Left lung (tissue), 10 donors: Measurements from ENCODE around the gene ATP5MC3. TPM values are rescaled to one million over a fixed set of nuclear protein-coding genes. Genes with fewer than 3 reads are reported as not detected.

Experiments
- ATAC-seq: fragments of 200-7000 bp; cut with Tn5 transposase; one replicate; pipeline ENCODE4 v1.9.1; 2020; ENCODE audit warnings: moderate library complexity
- DNase-seq, 4 donors: peaks; one replicate each; pipeline ENCODE4 v3.0.0-alpha.2; 2013 to 2020
- H3K27ac ChIP-seq, 2 donors: fragments of 200-600 bp; sonication (generic) in 1 of 2; one replicate each; pipeline versions ENCODE4 v1.5.0 to v1.8.0; 2020 to 2021
- H3K27me3 ChIP-seq, 2 donors: fragments of 200-600 bp; sonication (generic) in 1 of 2; one replicate each; pipeline versions ENCODE4 v1.5.0 to v1.8.0; 2020 to 2021
- H3K36me3 ChIP-seq, 2 donors: fragments of 200-600 bp; sonication (generic) in 1 of 2; one replicate each; pipeline versions ENCODE4 v1.5.0 to v1.8.0; 2020 to 2021
- H3K4me1 ChIP-seq, 2 donors: fragments of 200-600 bp; one replicate each; pipeline ENCODE4 v1.8.0; 2021
- H3K4me3 ChIP-seq, 2 donors: fragments of 200-600 bp; sonication (generic) in 1 of 2; one replicate each; pipeline versions ENCODE4 v1.5.0 to v1.8.0; 2020 to 2021; ENCODE audit warnings: mild to moderate bottlenecking in 1 of 2
- H3K9me3 ChIP-seq, 2 donors: fragments of 200-600 bp; sonication (generic) in 1 of 2; one replicate each; pipeline versions ENCODE4 v1.5.0 to v1.8.0; 2020 to 2021
- intact Hi-C, 2 donors: fragments of 100-400 bp; cut with DNase I; formaldehyde crosslinking; loops; one replicate each; pipeline versions ENCODE4 v1.11.2 to v1.14.2; 2022
- polyA plus RNA-seq, 6 donors: library from polyadenylated mRNA; unstranded; fragments of 120-200 nt; gene quantifications; one replicate each; pipeline ENCODE4 v1.2.1, GENCODE V29; 2013; ENCODE audit not compliant: insufficient read length in 6 of 6
- total RNA-seq, 2 donors: library from RNA; stranded (reverse); fragmentation: NEBNext Ultra II Directional; extraction: Animal tissue kit (Norgen Biotek cat#: 25700); gene quantifications; one replicate each; pipeline ENCODE4 v1.2.1, GENCODE V29; 2021
- TF ChIP-seq, protein P1 (sequence below), 2 donors: fragments of 200-600 bp; sonication (generic) in 1 of 2; IDR thresholded peaks; one replicate each; pipeline versions ENCODE4 v1.5.0 to v1.8.0; 2021; ENCODE audit warnings: antibody characterized with exemption in 2 of 2
- donor health status: DM: no; HTN: yes; CAD: no.
- donor health status: DM: no; HTN: no; CAD: no.

ATP5MC3 gene
- total and polyA plus RNA-seq, 8 donors = 170 to 204 (median 189) TPM

DNA sequence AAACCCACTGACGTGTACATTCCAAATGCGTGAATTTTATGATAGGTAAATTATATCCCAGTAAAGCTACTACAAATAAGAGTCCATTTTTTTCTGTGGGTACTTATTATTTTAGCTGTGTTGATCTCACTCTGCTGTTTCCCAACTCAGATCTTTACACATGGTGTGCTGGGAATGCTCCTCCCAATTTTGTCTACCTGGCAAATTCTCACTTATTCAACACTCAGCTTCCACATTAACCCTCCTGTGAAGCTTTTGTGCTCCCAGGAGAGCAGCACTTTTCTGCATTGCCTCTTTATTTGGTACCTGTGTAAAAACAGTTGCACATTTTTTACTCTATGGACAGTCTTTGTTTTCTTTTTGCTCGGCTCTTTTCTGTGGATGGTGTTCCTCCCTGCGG lies 38.6 kb upstream of the ATP5MC3 start:
- TF ChIP-seq, protein P1, sequence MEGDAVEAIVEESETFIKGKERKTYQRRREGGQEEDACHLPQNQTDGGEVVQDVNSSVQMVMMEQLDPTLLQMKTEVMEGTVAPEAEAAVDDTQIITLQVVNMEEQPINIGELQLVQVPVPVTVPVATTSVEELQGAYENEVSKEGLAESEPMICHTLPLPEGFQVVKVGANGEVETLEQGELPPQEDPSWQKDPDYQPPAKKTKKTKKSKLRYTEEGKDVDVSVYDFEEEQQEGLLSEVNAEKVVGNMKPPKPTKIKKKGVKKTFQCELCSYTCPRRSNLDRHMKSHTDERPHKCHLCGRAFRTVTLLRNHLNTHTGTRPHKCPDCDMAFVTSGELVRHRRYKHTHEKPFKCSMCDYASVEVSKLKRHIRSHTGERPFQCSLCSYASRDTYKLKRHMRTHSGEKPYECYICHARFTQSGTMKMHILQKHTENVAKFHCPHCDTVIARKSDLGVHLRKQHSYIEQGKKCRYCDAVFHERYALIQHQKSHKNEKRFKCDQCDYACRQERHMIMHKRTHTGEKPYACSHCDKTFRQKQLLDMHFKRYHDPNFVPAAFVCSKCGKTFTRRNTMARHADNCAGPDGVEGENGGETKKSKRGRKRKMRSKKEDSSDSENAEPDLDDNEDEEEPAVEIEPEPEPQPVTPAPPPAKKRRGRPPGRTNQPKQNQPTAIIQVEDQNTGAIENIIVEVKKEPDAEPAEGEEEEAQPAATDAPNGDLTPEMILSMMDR (IDR thresholded peaks at IDR 0.05) = no peak
- intact Hi-C loops = no loop called here
- no peaks in the 10 kb centered on the region for H3K9me3 ChIP-seq

DNA sequence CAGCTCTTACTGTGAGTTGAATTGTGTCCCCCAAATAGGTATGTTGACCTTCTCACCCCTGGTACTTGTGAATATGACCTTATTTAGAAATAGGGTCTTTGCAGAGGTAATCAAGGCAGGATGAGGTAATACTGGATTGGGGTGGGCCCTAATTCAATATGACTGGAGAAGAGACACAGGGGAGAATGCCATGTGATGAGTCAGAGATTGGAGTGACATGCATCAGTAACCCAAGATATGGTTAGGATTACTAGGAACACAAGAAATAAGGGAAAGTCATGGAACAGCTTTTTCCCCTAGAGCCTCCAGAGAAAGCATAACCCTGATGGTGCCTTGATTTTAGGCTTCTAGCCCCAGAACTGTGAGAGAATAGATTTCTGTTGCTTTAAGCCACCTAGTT lies 37.0 kb upstream of the ATP5MC3 start:
- Histone ChIP-seq H3K9me3 (no peaks in the 10 kb centered on the region), H3K4me1 (no peaks in the 10 kb centered on the region), H3K4me3 (no peak overlapping the region), H3K27me3 (peaks cover 0 to 9% of the 10 kb centered on the region in 2 donors), H3K36me3 (no peaks in the 10 kb centered on the region), H3K27ac (no peak overlapping the region)
- ATAC-seq (no peak), DNase-seq (no peak)
- intact Hi-C loops = no loop called here
- TF ChIP-seq, protein P1 (IDR thresholded peaks at IDR 0.05) = no peak

More for the DNA sequence above, 38.6 kb upstream of the ATP5MC3 start:
- no peak overlapping the region for H3K4me3 ChIP-seq
- DNase-seq = no peak
- no peak for ATAC-seq
- peaks cover 0 to 9% of the 10 kb centered on the region in 2 donors for H3K27me3 ChIP-seq
- no peak overlapping the region for H3K27ac ChIP-seq
- H3K4me1 ChIP-seq = no peaks in the 10 kb centered on the region
- H3K36me3 ChIP-seq = no peaks in the 10 kb centered on the region

DNA sequence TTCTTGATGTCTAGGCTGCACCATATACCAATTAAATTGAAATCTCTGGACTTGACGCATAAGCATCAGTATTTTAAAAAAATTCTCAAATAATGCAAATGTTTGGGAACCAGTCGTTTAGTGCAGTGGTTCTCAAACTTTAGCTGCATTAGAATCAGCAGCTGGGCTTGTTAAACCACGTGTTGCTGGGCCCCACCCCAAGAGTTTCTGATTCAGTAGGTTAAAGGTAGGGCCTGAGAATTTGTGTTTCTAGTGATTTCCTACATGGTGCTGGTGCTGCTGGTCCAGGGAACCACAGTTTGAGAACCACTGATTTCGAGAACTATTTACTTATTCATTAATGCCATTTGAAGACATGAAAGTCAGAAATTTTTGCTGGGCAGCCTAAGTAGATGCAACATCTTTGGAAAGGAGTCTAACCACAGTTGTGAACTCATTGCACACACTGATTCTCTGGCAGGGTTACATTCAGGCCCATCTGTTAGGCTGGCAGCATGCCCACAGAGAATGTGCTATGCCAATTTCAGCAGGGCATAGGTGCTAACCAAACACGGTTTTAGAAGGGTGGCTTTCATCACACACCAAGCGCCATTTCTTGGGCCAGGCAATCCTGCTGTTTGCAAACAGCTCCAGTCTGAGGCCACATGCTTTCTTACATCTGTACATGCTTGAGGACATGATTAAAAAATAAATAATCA lies 26.4 kb upstream of the ATP5MC3 start:
- Histone ChIP-seq H3K4me3 (no peak overlapping the region), H3K9me3 (no peaks in the 10 kb centered on the region), H3K36me3 (no peaks in the 10 kb centered on the region), H3K27me3 (peaks cover 0 to 2% of the 10 kb centered on the region in 2 donors), H3K4me1 (no peaks in the 10 kb centered on the region), H3K27ac (no peak overlapping the region)
- DNase-seq = peak in 2 of 4 donors; percentile 3 to 8
- no peak for ATAC-seq
- intact Hi-C loops = no loop called here
- TF ChIP-seq, protein P1 (IDR thresholded peaks at IDR 0.05) = no peak

DNA sequence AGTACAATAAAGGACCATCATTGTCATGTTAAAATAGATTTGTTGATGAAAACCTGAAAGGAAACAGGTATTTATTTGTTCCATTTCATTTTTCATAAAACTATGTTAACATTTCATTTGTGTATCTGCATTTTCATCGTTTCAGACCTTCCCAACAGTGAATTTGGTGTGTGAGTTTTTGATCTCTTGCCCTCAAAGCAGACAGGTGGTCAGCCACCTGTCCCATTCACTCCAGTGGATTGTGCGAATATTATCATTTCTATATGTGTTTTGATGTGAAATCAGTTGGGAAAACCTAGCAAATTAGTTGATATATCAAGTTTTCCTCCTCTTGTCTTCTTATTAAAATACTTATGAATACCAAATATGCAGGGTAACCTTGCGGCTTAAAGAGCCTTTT lies 25.4 kb upstream of the ATP5MC3 start:
- DNase-seq = no peak
- ATAC-seq = no peak
- Histone ChIP-seq H3K36me3 (no peaks in the 10 kb centered on the region), H3K27ac (no peak overlapping the region), H3K4me3 (no peak overlapping the region), H3K27me3 (peaks cover 0 to 12% of the 10 kb centered on the region in 2 donors), H3K9me3 (no peaks in the 10 kb centered on the region), H3K4me1 (no peaks in the 10 kb centered on the region)
- TF ChIP-seq, protein P1 (IDR thresholded peaks at IDR 0.05) = no peak
- intact Hi-C loops = no loop called here

DNA sequence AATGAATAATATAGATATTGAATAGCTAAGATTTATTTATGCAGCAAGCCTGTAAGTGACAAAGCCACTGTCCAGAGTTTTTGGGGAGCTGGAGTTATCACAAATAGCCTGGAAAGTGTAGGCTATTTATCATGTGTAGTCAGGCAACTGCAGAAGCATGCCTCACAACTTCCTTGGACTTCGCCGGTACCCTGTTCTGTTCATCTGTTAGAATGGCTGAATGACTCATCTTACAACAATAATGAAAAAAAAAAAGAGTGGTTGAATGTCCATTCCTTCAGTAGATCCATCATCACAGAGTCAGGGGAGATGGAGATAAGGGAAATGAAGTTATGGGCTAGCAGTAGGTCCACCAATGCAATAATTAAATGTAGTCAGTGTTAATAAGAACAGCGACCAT lies 24.0 kb upstream of the ATP5MC3 start:
- no peaks in the 10 kb centered on the region for H3K9me3 ChIP-seq
- TF ChIP-seq, protein P1 (IDR thresholded peaks at IDR 0.05) = no peak
- peaks cover 0 to 19% of the 10 kb centered on the region in 2 donors for H3K27me3 ChIP-seq
- H3K4me1 ChIP-seq = no peaks in the 10 kb centered on the region
- H3K27ac ChIP-seq = no peak overlapping the region
- no peak overlapping the region for H3K4me3 ChIP-seq
- intact Hi-C loops = no loop called here
- no peak for DNase-seq
- no peak for ATAC-seq
- no peaks in the 10 kb centered on the region for H3K36me3 ChIP-seq
